LNCAP (cell line): Measurements from ENCODE around the gene RHPN2.

Source experiments
- CTCF ChIP-seq: fragments of 450-650 bp; IDR thresholded peaks from 2 replicates; pipeline ENCODE4 v1.5.1; 2017; ENCODE audit warnings: mild to moderate bottlenecking

Gene RHPN2

GRCh38 chr19:33063753-33064457 is 783 bp downstream of the RHPN2 start:
- TF ChIP-seq CTCF = no peak

- TF ChIP-seq CTCF = no peak
Observed at GRCh38 chr19:33063356-33063752, 1.3 kb downstream of the RHPN2 start.

- TF ChIP-seq CTCF = no peak
Observed at GRCh38 chr19:33062902-33063301, 1.8 kb downstream of the RHPN2 start.

- no peak for TF ChIP-seq CTCF
Observed at GRCh38 chr19:33060586-33060985, 4.1 kb downstream of the RHPN2 start.

- TF ChIP-seq CTCF = no peak
Observed at GRCh38 chr19:33055718-33056117, 9.0 kb downstream of the RHPN2 start.

- no peak for TF ChIP-seq CTCF
Observed at GRCh38 chr19:33054623-33055022, 10.1 kb downstream of the RHPN2 start.

GRCh38 chr19:33052352-33052972 is 12.2 kb downstream of the RHPN2 start:
- TF ChIP-seq CTCF = no peak
